Measurements from ENCODE around the gene PLOD1. TPM values are rescaled to one million over a fixed set of nuclear protein-coding genes. Genes with fewer than 3 reads are reported as not detected.

PLOD1 gene
- polyA plus RNA-seq, 1 experiment: 314 TPM

GRCh38 chr1:11925938-11926292 lies 8.6 kb upstream of the PLOD1 start:
- no peaks in the 10 kb centered on the region for H3K27me3 ChIP-seq (ENCODE audit: control insufficient read depth, insufficient read depth, low read length)
- ChIA-PET CTCF (no interaction called here), POLR2A (interaction anchor here (0.6 to 1.0 kb wide), 2 partner anchors 9 to 17 kb away, joined by 5 to 22 read pairs; no protein-coding TSS in a partner anchor)
- TF ChIP-seq, protein P1, sequence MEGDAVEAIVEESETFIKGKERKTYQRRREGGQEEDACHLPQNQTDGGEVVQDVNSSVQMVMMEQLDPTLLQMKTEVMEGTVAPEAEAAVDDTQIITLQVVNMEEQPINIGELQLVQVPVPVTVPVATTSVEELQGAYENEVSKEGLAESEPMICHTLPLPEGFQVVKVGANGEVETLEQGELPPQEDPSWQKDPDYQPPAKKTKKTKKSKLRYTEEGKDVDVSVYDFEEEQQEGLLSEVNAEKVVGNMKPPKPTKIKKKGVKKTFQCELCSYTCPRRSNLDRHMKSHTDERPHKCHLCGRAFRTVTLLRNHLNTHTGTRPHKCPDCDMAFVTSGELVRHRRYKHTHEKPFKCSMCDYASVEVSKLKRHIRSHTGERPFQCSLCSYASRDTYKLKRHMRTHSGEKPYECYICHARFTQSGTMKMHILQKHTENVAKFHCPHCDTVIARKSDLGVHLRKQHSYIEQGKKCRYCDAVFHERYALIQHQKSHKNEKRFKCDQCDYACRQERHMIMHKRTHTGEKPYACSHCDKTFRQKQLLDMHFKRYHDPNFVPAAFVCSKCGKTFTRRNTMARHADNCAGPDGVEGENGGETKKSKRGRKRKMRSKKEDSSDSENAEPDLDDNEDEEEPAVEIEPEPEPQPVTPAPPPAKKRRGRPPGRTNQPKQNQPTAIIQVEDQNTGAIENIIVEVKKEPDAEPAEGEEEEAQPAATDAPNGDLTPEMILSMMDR (IDR thresholded peaks at IDR 0.05; ENCODE audit: low read depth, low read length): no peak
- no peaks in the 10 kb centered on the region for H3K9me3 ChIP-seq (ENCODE audit: control insufficient read depth, insufficient read depth, low read length)
- no peak for DNase-seq (ENCODE audit: low read depth, low spot score)
- H3K27ac ChIP-seq (ENCODE audit: low read depth, low read length): no peak overlapping the region
- peak overlapping the region; percentile 60 for H3K4me3 ChIP-seq (ENCODE audit: low read depth, low read length)

- ChIA-PET CTCF (no interaction called here), POLR2A (interaction anchor here (1.5 kb wide), 1 partner anchor 19 kb away, joined by 18 read pairs; no protein-coding TSS in a partner anchor)
- Histone ChIP-seq H3K27me3 (ENCODE audit: control insufficient read depth, insufficient read depth, low read length) (no peaks in the 10 kb centered on the region), H3K9me3 (ENCODE audit: control insufficient read depth, insufficient read depth, low read length) (no peaks in the 10 kb centered on the region), H3K4me3 (ENCODE audit: low read depth, low read length) (no peak overlapping the region), H3K27ac (ENCODE audit: low read depth, low read length) (no peak overlapping the region)
- TF ChIP-seq, protein P1 (IDR thresholded peaks at IDR 0.05; ENCODE audit: low read depth, low read length): no peak
- DNase-seq (ENCODE audit: low read depth, low spot score): no peak
Observed at GRCh38 chr1:11927866-11928592, 6.5 kb upstream of the PLOD1 start.

GRCh38 chr1:11929849-11930248 lies 4.7 kb upstream of the PLOD1 start:
- Histone ChIP-seq H3K27ac (ENCODE audit: low read depth, low read length) (no peak overlapping the region), H3K27me3 (ENCODE audit: control insufficient read depth, insufficient read depth, low read length) (no peaks in the 10 kb centered on the region), H3K4me3 (ENCODE audit: low read depth, low read length) (no peak overlapping the region), H3K9me3 (ENCODE audit: control insufficient read depth, insufficient read depth, low read length) (no peaks in the 10 kb centered on the region; the same call in 1 of the 2 replicates)
- no peak for DNase-seq (ENCODE audit: low read depth, low spot score)
- ChIA-PET CTCF (no interaction called here), POLR2A (interaction anchor here (0.7 to 3.6 kb wide), 2 partner anchors 21 to 50 kb away, joined by 3 to 45 read pairs; no protein-coding TSS in a partner anchor)
- TF ChIP-seq, protein P1 (IDR thresholded peaks at IDR 0.05; ENCODE audit: low read depth, low read length): no peak

DNA sequence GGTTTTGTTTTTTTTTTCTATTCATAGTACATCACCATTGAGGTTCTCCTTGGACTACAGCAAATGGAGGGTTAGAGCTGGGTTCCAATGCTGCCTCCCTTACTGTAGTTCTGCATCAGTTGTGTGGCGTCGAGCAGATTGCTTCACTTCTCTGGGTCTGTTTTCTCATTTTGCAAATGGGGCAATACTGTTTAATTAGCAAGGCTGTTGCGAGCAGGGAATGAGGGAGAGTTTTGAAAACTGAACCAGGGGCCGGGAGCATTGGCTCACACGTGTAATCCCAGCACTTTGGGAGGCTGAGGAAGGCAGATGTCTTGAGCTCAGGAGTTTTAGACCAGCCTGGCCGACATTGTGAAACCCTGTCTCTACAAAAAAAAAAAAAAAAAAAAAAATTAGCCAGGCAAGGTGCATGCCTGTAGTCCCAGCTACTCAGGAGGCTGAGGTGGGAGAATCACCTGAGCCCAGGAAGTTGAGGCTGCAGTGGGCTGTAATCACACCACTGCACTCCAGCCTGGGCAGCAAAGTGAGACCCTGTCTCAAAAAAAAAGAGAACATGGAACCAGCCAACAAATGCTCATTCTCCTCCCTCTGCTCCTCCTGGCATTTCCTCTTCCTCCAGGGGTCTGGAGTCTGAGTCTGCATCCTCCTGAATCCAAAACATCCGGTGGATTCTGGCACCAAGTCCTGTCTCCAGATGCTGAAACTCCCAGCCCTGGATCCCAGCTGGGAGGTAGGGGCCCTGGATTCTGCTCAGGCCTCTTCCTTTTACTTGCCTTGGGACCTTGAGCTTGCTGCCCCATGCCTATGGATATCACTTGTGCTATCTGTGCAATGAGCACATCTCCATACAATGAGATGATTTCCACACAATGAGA lies 3.7 kb upstream of the PLOD1 start:
- TF ChIP-seq, protein P1 (IDR thresholded peaks at IDR 0.05; ENCODE audit: low read depth, low read length): no peak
- CTCF ChIA-PET: interaction anchor here (1.2 kb wide), 1 partner anchor 23 kb away, joined by 3 read pairs; no protein-coding TSS in a partner anchor

More for the DNA sequence above, 3.7 kb upstream of the PLOD1 start:
- H3K27ac ChIP-seq (ENCODE audit: low read depth, low read length): peak overlapping the region; percentile 33
- no peaks in the 10 kb centered on the region; the same call in 1 of the 2 replicates for H3K9me3 ChIP-seq (ENCODE audit: control insufficient read depth, insufficient read depth, low read length)
- no peaks in the 10 kb centered on the region for H3K27me3 ChIP-seq (ENCODE audit: control insufficient read depth, insufficient read depth, low read length)
- no peak overlapping the region for H3K4me3 ChIP-seq (ENCODE audit: low read depth, low read length)
- DNase-seq (ENCODE audit: low read depth, low spot score): no peak
- POLR2A ChIA-PET: interaction anchor here (3.6 kb wide), 1 partner anchor 22 kb away, joined by 45 read pairs; no protein-coding TSS in a partner anchor

Data from AG04450 (cell line).